HS-5 (cell line): ENCODE data around the gene ARHGAP30.
"Not testable (repeated sequence)": the region's sequence is repeated elsewhere in the genome, so short reads cannot be mapped to it uniquely, and the experiment has no call there.

Experiments used
- DNase-seq: peaks from one replicate; pipeline ENCODE4 v3.0.0-alpha.2; 2012; ENCODE audit warnings: low read depth

The ARHGAP30 gene

GRCh38 chr1:161039546-161039945 lies 30.1 kb downstream of the ARHGAP30 start:
- no peak for DNase-seq

DNA sequence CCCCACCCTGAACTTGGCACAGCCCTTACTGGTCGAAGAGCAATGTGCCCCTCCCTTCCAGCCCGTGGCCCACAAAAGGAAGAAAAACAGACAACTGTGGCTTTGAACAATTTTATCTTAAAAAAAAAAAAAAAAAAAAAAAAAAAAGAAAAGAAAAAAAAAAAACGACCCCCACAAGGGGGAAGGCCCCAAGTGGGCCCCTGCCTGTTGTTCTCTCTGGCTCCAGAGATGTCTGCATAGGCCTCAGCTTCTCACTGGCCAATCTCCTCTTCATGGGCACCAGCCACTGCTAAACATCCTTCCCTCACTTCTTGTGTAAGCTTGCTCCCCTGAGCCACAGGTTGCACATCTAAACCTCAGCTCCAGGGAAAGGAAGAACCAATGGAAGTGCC lies 30.5 kb downstream of the ARHGAP30 start:
- DNase-seq = no peak

DNA sequence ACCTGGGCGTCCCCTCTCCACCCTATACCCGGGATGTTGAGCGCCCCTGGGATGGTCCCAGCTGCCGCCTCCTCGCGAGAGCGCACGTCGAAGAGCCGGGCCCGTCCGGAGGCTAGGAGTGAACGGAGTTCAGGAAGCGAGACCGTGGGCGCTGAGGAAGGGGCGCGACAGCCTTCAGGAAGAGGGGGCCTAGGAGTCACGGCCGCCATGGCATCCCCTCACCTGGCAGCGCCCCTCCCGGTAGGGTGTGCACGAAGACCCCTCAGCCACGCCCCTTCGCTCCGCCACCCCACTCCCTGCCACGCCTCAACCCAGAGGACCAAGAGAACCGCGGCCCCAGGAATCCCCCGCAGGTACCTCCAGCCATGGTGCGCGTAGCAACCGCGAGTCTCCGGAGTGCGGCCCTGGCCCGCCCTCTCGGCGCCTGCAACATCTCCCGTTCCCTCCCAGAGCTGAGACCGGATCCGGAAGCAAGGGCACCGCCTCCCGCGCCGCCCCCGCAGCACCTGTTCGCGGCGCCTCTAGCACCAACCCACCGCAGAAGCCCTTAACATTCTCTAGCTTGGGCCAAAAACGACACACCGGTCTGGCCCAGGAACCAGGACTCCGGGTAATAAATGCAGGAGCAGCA lies 31.1 kb downstream of the ARHGAP30 start, which contains the start of gene TSTD1:
Gene TSTD1 (minus strand): TSS at position 442 of the 631 bp plus-strand sequence. CDS start 75 bp downstream, at position 367.
- no peak for DNase-seq

DNA sequence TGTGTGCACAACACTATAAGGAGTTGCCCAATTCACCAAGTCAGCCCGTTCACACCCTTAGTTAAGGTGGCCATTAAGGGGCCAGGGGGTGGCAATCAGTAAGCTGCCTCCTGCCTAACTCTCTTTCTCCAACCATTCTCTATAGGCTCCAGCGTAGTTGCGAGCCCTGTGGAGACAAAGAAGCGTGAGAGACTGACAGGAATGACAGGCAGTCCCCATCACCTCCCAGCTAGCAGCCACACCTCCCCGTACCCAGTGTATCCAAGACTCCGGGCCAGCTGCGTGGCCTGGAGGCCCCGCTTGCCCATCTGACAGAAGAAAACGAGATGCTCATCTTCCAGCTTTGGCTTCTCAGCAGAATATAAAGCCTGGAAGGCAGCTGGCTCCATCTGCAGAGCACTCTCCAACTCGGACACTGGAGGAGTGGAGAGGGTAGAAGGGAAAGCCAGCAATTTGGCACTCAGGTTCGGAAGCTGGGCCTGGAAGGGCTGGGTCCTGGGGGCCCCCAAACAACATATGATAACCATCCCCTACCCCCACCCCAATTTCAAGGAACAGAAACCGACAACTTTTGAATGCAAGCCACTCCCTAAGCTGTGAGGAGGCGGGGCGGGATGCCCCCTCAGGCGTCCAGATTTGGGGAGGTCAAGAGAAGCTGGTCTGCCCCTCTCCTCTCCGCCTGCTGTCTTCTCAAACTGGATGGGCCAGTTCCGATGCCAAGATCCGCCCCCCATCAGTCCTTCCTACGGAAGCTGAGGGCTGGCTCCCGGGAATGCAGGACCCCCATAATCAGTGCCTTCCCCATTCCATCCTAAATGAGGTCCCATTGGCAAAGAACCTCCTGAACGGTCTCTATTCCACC lies 31.8 kb downstream of the ARHGAP30 start:
- DNase-seq = no peak

DNA sequence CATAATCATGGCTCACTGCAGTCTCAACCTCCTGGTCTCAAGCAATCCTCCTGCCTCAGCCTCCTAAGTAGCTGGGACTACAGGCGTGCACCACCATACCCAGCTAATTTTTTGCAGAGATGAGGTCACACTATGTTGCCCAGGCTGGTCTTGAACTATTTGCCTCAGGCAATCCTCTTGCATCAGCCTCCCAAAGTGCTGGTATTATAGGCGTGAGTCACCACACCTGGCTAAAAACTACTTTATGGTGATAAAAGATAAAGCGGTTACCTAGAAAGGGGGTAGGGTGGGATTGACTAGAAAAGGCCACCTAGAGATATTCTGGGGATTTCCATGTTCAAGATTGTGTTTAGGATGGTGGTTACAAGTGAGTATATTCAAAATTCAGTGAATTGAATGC lies 35.9 kb downstream of the ARHGAP30 start:
- DNase-seq = no peak

- DNase-seq = no peak
Measured at GRCh38 chr1:161032409-161032808, 37.3 kb downstream of the ARHGAP30 start.

GRCh38 chr1:161031874-161032273 lies 37.8 kb downstream of the ARHGAP30 start:
- DNase-seq = no peak

DNA sequence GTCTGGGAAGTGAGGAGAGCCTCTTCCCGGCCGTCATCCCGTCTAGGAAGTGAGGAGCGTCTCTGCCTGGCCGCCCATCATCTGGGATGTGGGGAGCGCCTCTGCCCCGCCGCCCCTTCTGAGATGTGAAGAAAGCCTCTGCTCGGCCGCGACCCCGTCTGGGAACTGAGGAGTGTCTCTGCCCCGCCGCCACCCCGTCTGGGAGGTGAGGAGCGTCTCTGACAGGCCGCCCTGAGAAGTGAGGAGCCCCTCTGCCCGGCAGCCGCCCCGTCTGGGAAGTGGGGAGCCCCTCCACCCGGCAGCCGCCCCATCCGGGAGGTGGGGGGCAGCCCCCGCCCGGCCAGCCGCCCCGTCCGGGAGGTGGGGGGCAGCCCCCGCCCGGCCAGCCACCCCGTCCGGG lies 40.2 kb downstream of the ARHGAP30 start:
- not testable (repeated sequence) for DNase-seq

- DNase-seq = not testable (repeated sequence)
Measured at GRCh38 chr1:161026954-161027353, 42.7 kb downstream of the ARHGAP30 start.

GRCh38 chr1:161022432-161022831 lies 47.3 kb downstream of the ARHGAP30 start:
- DNase-seq = not testable (repeated sequence)

- no peak for DNase-seq
Measured at GRCh38 chr1:161021970-161022353, 47.7 kb downstream of the ARHGAP30 start.

- DNase-seq = no peak
Measured at GRCh38 chr1:161021165-161021969, 48.3 kb downstream of the ARHGAP30 start.

DNA sequence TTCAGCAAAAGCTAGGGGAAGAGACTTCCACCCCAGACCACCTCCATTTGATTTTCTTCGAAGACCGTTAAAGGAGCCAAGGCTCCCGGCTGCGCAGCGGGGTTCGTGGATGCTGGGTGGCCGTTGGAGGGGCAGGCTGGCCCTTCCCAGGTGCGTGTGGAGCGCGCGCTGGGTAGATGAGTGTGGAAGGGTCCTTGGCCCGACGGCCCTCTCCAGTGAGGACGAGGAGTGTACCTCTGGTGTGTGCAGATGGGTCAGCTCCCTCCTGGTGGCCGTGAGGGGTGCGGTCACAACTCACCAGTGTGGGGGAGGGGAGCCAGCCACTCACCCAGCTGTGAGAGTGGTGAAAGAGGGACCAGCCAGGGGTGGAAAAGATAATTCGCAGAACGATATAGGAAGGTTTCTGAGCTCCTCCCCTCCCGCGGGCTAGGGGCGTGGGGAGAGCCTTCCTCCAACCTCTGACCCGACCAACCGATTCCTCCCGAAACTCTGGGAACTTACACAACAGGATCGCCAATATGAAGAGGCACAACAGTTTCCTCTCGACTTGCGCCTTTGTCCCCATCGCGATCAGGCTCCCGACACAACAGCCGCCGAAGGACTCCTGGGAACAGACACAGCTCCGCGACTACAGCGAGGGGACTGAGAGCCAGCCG lies 49.1 kb downstream of the ARHGAP30 start, which contains the start of gene F11R:
Gene F11R (minus strand): TSS at position 644 of the 656 bp plus-strand sequence. CDS start 79 bp downstream, at position 565.
- DNase-seq = no peak

- no peak for DNase-seq
Measured at GRCh38 chr1:161019751-161020495, 49.8 kb downstream of the ARHGAP30 start.

- DNase-seq = not testable (repeated sequence)
Measured at GRCh38 chr1:161019111-161019660, 50.5 kb downstream of the ARHGAP30 start.

GRCh38 chr1:161018631-161018930 lies 51.1 kb downstream of the ARHGAP30 start:
- no peak for DNase-seq

DNA sequence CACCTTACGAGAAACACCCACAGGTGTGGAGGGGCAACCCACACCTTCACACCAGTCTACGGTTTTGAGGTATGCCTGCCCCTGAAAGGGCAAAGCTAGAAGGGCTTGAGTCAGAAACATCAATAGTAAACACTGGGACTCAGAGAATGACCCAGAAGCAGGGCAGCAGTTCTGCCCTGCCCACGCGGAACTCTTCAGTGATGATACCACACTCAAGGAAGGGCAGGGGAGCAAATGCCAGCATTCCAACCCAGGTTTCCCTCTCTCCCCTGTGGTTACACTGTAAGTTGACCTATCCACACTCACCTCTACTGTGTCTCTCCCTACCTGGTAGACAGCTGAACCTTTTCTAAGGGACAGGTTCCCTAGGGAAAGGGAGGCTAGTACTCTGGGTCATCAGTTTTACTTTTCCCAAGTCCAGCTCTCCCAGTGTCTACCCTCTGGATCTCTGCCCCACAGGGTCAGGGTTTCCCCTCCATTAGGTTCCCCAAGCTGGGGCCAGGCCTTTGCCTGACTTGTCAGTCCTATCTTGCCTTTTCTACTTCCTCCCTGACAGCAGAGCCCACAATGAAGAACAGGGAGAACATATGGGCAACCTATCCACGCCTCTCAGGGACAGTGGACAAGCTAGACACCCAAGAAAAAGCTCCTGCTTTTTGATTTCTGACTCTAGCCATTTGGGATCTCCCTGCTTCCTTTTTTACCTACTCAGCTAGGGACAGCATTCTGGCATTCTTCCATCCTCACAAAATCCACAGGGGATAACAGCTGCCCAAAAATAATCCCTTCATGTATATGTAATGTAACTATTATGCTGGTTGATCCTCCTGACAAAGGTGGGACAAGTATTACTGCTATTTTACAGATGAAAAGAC lies 51.7 kb downstream of the ARHGAP30 start:
- no peak for DNase-seq

DNA sequence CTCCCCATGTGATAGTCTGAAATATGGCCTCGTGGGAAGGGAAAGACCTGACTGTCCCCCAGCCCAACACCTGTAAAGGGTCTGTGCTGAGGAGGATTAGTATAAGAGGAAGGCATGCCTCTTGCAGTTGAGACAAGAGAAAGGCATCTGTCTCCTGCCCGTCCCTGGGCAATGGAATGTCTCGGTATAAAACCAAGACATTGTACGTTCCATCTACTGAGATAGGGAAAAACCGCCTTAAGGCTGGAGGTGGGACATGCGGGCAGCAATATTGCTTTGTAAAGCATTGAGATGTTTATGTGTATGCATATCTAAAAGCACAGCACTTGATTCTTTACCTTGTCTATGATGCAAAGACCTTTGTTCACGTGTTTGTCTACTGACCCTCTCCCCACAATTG lies 52.5 kb downstream of the ARHGAP30 start:
- DNase-seq = not testable (repeated sequence)

- not testable (repeated sequence) for DNase-seq
Measured at GRCh38 chr1:161016683-161017082, 53.0 kb downstream of the ARHGAP30 start.
